Thyroid gland (tissue), 4 donors: ENCODE measurements around the gene CDC16.

Experiments used
- CTCF ChIP-seq, 6 experiments: fragments of 200-600 bp in 3 of 6; fragments of 450-650 bp in 3 of 6; sonication (generic) in 3 of 6; IDR thresholded peaks; one replicate each; pipeline ENCODE4 v1.5.1; 2016 to 2019; ENCODE audit warnings: antibody characterized with exemption in 6 of 6, mild to moderate bottlenecking in 2 of 6, inconsistent platforms in 1 of 6, moderate library complexity in 1 of 6
- POLR2A ChIP-seq, 2 donors: fragments of 450-650 bp; IDR thresholded peaks; one replicate each; pipeline ENCODE4 v1.6.1; 2017; ENCODE audit warnings: antibody characterized with exemption in 2 of 2, mild to moderate bottlenecking in 2 of 2, moderate library complexity in 1 of 2

GRCh38 chr13:114208134-114208533 lies 26.6 kb upstream of the CDC16 start:
- TF ChIP-seq CTCF (IDR thresholded peaks at IDR 0.05), result no peak
- no peak for TF ChIP-seq POLR2A (IDR thresholded peaks at IDR 0.05)
